Osteoblast (primary cell): ENCODE data around the gene RRM2. TPM values are rescaled to one million over a fixed set of nuclear protein-coding genes. Genes with fewer than 3 reads are reported as not detected.

Source experiments
- DNase-seq: peaks from one replicate; pipeline ENCODE4 v3.0.0; 2011; ENCODE audit warnings: low spot score, mixed read lengths; ENCODE audit not compliant: insufficient read length; ENCODE audit errors: missing footprints
- H2AFZ ChIP-seq: 2 replicates; pipeline ENCODE4 v1.6.0; 2011; ENCODE audit warnings: mild to moderate bottlenecking, low read length
- H3K27ac ChIP-seq: 2 replicates; pipeline ENCODE4 v1.5.1; 2011; ENCODE audit warnings: mild to moderate bottlenecking, low read depth, low read length, moderate library complexity
- H3K27me3 ChIP-seq: 2 replicates; pipeline ENCODE4 v1.6.0; 2012; ENCODE audit warnings: mild to moderate bottlenecking, control low read depth, inconsistent platforms, low read length, moderate library complexity; ENCODE audit not compliant: insufficient read depth
- H3K36me3 ChIP-seq: 2 replicates; pipeline ENCODE4 v1.5.1; 2011; ENCODE audit warnings: mild to moderate bottlenecking, low read length, control low read depth, moderate library complexity; ENCODE audit not compliant: insufficient read depth
- H3K4me1 ChIP-seq: 2 replicates; pipeline ENCODE4 v1.5.1; 2011; ENCODE audit warnings: mild to moderate bottlenecking, low read length, control low read depth, moderate library complexity; ENCODE audit not compliant: insufficient read depth
- H3K4me2 ChIP-seq: 2 replicates; pipeline ENCODE4 v1.6.0; 2011; ENCODE audit warnings: mild to moderate bottlenecking, low read length; ENCODE audit not compliant: insufficient read depth
- H3K4me3 ChIP-seq: fragments of 200-600 bp; sonication (generic); 3 replicates; pipeline ENCODE4 v1.5.1; 2012; ENCODE audit warnings: mild to moderate bottlenecking, low read length, inconsistent platforms; ENCODE audit not compliant: insufficient read depth
- H3K79me2 ChIP-seq: 2 replicates; pipeline ENCODE4 v1.6.0; 2012; ENCODE audit warnings: mild to moderate bottlenecking, low read length, control low read depth, inconsistent platforms; ENCODE audit not compliant: insufficient read depth
- H3K9me3 ChIP-seq: 2 replicates; pipeline ENCODE4 v1.5.1; 2011; ENCODE audit warnings: low read depth, low read length, control low read depth
- H4K20me1 ChIP-seq: 2 replicates; pipeline ENCODE4 v1.6.0; 2012; ENCODE audit warnings: mild to moderate bottlenecking, low read length, control low read depth; ENCODE audit not compliant: insufficient read depth
- CTCF ChIP-seq: IDR thresholded peaks from 2 replicates; pipeline ENCODE4 v1.5.1; 2011; ENCODE audit warnings: mild to moderate bottlenecking, low read depth, low read length, moderate library complexity; ENCODE audit errors: extremely low read depth
- total RNA-seq: library from RNA; depleted of rRNA; stranded (reverse); fragments of >200 nt; gene quantifications from 2 replicates; pipeline ENCODE4 v1.2.3, GENCODE V29; 2012

The RRM2 gene
- total RNA-seq, 1 donor: 4.3 TPM

GRCh38 chr2:10160203-10160955, 37.8 kb downstream of the RRM2 start:
- peaks cover 9% of the 10 kb centered on the region for H3K4me1 ChIP-seq
- no peak for TF ChIP-seq CTCF
- DNase-seq: no peak
- no peaks in the 10 kb centered on the region for H3K27me3 ChIP-seq
- H3K9me3 ChIP-seq: no peaks in the 10 kb centered on the region
- no peak overlapping the region for H2AFZ ChIP-seq
- H4K20me1 ChIP-seq: no peaks in the 10 kb centered on the region
- no peak overlapping the region for H3K4me3 ChIP-seq
- no peaks in the 10 kb centered on the region for H3K36me3 ChIP-seq
- no peaks in the 10 kb centered on the region for H3K79me2 ChIP-seq
- H3K27ac ChIP-seq: no peak overlapping the region
- H3K4me2 ChIP-seq: no peak overlapping the region

GRCh38 chr2:10161206-10161931, 38.8 kb downstream of the RRM2 start:
- TF ChIP-seq CTCF: no peak
- Histone ChIP-seq H2AFZ (no peak overlapping the region), H3K79me2 (no peaks in the 10 kb centered on the region), H3K4me2 (no peak overlapping the region), H3K4me3 (no peak overlapping the region), H3K9me3 (no peaks in the 10 kb centered on the region), H3K36me3 (no peaks in the 10 kb centered on the region), H3K4me1 (peaks cover 9% of the 10 kb centered on the region), H3K27ac (no peak overlapping the region), H3K27me3 (no peaks in the 10 kb centered on the region), H4K20me1 (no peaks in the 10 kb centered on the region)
- DNase-seq: peak; percentile 82

GRCh38 chr2:10161961-10162441, 39.5 kb downstream of the RRM2 start:
- Histone ChIP-seq H3K79me2 (no peaks in the 10 kb centered on the region), H3K4me1 (peaks cover 9% of the 10 kb centered on the region), H3K36me3 (no peaks in the 10 kb centered on the region), H3K9me3 (no peaks in the 10 kb centered on the region), H4K20me1 (no peaks in the 10 kb centered on the region), H2AFZ (no peak overlapping the region), H3K27me3 (no peaks in the 10 kb centered on the region), H3K4me2 (peak overlapping the region; percentile 26), H3K4me3 (no peak overlapping the region), H3K27ac (peak overlapping the region; percentile 37)
- peak; percentile 95 for DNase-seq
- TF ChIP-seq CTCF: no peak
